GM23248 (cell line): ENCODE measurements around the gene GAD2.

Experiments used
- EZH2 ChIP-seq: fragments of 200-600 bp; sonication (generic); IDR thresholded peaks from 2 replicates; pipeline ENCODE4 v1.6.1; 2018; ENCODE audit warnings: antibody characterized with exemption, mild to moderate bottlenecking; ENCODE audit not compliant: insufficient read depth, poor library complexity, severe bottlenecking
- EZH2phosphoT487 ChIP-seq: fragments of 200-600 bp; sonication (generic); IDR thresholded peaks from 2 replicates; pipeline ENCODE4 v1.6.1; 2018; ENCODE audit warnings: antibody characterized with exemption, moderate library complexity, mild to moderate bottlenecking, low read depth; ENCODE audit not compliant: insufficient read depth

DNA sequence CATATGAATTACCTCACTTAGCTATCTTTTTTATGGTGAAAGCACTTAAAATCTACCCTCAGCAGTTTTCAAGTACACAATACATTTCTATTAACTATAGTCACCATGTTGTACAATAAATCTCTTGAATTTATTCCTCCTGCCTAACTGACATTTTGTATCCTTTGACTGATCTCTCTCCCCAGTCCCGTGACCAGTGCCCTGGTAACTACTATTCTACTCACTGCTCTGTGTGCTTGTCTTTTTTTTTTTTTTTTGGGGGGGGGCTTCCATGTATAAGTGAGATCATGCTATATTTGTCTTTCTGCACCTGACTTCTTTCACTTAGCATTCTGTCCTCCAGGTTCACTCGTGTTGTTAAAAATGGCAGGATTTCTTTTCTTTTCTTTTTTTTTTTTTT lies 11.4 kb upstream of the GAD2 start:
- TF ChIP-seq EZH2phosphoT487 (no peak), EZH2 (no peak)
